Measurements from ENCODE around the gene LAMA1. TPM values are rescaled to one million over a fixed set of nuclear protein-coding genes. Genes with fewer than 3 reads are reported as not detected.

Gene LAMA1
- total RNA-seq, 1 donor from 2014 or later: 0.33 TPM

DNA sequence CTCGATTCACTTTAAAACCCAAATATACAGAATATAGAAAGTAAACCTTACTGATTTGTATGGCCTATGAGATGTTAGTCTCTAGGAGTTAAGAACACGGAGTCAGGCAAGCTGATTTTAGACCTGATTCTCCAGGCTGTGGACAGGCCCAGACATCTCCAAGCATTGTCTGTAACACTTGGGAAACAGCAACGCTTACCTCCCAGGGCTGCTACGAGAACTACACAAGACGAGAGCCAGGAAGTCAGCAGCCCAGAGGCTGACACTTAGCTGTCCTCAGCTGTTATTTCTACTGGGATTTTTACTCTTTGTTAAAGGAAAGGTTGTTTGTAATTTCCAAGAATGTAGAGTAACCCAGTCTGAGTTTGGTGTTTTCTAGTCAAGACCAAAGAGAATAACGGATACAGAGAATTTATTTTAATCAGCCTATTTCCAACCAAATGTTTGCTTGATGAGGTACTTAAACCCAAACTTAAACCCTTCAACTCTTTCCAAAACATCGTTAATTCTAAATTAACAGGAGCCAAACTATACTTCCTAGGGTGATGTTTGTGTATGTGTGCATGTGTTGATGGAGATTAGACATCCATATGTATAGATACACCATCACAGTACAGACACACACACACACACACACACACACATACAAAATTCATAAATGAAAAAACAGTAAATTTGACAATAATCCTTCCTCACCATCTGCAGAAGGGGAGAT is 123.4 kb downstream of the LAMA1 start:
- ATAC-seq (no peak), DNase-seq (ENCODE audit: low spot score) (no peak)

DNA sequence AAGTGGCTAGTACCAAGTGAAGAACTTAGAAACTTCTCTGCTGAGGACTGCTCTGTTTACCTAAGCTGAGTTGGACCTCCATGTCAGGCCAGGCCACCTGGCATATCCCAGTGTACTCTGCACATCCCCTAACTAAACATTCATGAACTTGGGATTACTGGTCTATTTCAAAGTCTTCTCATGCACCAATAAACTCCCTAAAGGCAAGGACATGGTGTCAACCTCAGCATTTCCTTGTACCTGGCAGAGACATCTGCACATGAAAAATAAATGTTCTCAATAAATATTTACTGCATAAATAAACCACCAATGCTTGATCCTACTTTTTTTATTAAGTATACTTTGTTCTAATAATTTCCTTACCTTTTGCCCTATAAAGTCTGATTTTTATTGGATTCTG is 124.8 kb downstream of the LAMA1 start:
- DNase-seq (ENCODE audit: low spot score) (no peak), ATAC-seq (no peak)

GRCh38 chr18:6983366-6983765 is 134.2 kb downstream of the LAMA1 start:
- DNase-seq (ENCODE audit: low spot score) (no peak), ATAC-seq (no peak)

DNA sequence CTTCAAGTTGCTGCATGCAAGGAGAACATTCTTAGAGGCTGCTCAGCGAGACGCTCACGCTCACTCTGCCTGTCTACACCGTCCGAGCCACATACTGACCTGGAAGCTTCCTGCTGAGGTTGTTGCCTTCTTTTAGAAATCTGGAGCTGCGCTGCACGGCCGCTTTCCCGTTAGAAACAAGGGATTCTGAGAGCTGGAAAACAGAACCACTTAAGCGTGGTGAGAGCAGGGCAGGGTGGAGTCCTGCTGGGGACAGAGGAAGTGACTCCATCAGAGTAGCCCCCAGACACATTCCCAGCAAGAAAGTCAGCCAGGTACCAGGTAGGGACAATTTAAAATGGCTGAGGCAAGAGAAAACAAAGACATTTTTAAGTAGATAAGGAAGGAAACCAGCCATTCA is 135.2 kb downstream of the LAMA1 start:
- no peak for ATAC-seq
- no peak for DNase-seq (ENCODE audit: low spot score)

DNA sequence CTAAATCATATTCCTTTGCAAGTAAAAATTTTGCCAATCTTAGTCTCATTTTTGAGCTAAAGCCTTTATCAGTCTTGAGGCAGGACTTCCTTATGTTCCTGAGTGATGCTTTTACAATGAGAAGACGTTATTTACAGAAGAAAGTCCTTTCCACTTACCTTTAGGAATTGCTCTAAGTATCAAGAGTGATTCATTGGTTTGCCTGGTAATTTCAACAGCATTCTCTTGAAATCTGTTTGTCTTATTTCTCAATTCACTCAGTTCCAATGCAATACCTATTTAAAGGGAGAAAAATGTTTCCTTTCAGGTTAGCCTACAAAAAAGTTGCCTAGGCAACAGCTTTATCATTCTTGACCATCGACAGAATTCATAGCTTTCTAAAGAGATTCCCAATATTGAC is 137.2 kb downstream of the LAMA1 start:
- DNase-seq (ENCODE audit: low spot score) (no peak), ATAC-seq (no peak)

DNA sequence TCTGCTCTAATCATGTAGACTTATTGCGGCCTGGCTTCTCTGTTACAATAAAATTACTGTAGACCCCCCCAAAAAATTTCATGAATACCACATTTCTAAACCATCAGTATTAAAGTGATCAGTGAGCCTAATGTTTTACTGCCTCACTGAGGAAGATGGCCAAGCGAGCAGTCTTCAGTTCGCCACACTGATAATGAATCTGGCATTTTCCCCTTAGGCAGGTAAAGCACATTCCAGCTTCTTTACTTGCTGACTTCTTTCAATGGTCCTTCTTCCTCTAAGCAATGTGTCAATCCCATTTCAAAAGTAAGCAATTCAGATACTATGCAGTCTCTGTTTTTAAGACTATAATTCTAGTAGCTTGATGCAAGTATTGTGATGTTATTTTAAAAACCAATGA is 137.6 kb downstream of the LAMA1 start:
- ATAC-seq (no peak), DNase-seq (ENCODE audit: low spot score) (no peak)

DNA sequence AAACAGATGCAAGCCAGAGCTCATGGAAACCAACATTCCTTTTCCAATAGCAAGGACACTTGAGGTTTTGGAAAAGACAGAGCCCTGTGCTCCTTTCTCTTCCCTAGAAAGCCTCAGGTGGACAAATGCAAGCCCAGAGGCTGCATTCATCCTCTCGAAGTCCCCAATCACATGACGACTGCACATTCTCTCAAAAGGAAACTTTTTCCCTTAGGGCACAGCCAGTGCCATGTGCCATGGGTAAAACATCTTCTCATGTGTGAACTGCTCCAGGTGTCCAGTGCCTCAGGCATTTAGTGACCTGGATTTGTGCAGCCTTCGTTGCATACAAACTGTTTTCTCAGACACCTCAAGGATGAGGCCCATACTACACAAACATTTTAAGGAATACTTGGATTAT is 140.7 kb downstream of the LAMA1 start:
- DNase-seq (ENCODE audit: low spot score) (no peak), ATAC-seq (no peak)

DNA sequence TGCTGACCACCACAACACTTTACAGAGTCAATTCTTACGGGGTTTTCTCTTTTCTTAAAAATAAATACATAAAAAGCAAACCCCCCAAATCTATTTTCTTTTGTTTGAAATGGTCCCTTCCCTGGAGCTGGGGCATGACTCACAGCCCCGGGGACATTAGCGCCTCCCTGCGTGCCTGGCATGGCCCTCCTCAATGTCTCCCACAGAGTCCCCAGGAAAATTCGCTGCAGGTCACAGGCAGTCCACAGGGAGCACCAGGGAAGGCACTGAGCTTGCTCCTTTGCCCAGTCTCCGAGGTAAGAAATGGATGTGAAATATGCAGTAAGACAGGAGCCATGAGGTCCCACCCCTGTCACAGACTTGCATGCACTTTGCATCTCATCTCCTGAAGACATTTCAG is 142.5 kb downstream of the LAMA1 start:
- DNase-seq (ENCODE audit: low spot score) (no peak), ATAC-seq (no peak)

DNA sequence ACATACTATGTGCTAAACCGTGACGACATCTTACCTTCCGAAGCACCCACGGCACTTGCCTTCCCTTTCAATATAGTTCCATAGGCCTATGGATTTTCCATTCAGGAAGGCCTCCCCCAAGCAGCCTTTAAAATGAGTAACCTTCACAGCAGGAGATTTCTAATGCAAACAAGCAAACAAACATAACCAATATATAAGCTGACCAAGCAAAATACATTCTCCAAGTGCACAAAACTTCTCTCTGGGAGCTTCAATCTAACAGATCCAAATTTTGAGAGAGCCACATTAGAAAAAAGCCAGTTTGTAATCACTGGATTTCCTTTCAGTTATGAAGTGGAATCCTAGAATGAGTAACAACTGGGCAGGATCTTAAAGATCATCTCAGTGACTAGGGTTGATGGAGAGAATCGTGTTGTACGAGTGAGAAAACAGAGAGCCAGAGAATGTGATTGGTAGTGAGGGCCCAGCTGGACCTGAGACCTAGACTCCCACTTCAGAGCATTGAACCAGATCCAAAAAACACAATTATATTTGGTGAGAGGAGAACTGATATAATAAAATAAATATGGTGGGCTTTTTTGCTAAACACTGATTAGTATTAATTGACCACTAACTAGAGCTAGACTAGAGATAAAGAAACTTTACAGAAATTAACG is 145.6 kb downstream of the LAMA1 start:
- ATAC-seq: no peak
- no peak for DNase-seq (ENCODE audit: low spot score)

DNA sequence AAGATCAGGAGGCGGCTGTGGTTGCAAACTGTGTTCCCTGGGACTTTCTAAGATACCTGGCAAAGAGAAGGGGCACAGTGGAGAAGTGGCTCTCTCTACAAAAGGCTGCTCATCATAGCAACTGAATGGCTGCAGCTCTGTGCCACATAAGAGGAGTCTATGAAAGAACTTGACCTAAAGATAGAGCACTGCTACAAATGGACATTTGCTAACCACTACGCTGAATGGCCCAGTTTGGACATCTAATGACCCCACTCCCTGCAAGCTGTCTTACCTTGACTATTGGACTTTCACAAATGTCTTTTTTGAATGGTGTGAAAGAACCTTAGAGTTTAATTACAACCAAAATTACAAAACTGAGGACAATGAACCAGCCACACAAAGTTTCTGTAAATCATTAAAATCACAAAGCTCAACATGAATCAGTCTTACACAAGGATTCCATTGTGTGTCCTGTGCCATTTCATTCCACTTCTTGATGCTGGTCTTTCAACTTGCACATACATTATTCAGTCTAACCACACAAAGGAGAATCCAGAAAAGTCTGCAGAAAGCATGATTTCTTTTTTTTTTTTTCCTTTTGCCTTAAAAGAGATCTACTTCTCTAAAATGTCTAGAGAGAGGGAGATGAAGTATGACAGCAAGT is 154.0 kb downstream of the LAMA1 start:
- DNase-seq (ENCODE audit: low spot score): no peak

GRCh38 chr18:6962571-6963451 is 154.8 kb downstream of the LAMA1 start:
- ATAC-seq: no peak

More for the DNA sequence above, 154.0 kb downstream of the LAMA1 start:
- no peak for ATAC-seq

DNA sequence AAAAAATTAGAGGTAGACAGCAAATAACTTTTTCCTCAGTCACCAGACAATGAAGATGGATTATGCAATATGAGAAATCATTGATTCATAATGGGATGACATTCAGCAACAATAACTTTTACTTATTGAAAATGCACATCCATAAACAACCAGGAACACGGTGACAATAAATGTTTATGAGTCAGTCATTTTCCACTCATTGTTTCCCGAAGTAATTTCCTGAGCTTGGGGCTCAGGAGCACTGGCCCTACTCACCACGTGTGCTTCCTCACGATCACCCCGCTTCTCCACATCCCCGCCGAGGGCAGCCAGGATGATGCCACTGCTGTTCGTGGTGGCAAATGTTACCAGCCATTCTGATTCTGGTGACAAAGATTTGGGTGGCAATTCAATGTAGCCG is 156.3 kb downstream of the LAMA1 start:
- no peak for DNase-seq (ENCODE audit: low spot score)
- ATAC-seq: no peak

More at GRCh38 chr18:6962571-6963451, 154.8 kb downstream of the LAMA1 start:
- DNase-seq (ENCODE audit: low spot score): no peak

GRCh38 chr18:6960656-6961055 is 156.9 kb downstream of the LAMA1 start:
- no peak for ATAC-seq

GRCh38 chr18:6960124-6960523 is 157.5 kb downstream of the LAMA1 start:
- DNase-seq (ENCODE audit: low spot score) (no peak), ATAC-seq (no peak)

More at GRCh38 chr18:6960656-6961055, 156.9 kb downstream of the LAMA1 start:
- DNase-seq (ENCODE audit: low spot score): no peak

DNA sequence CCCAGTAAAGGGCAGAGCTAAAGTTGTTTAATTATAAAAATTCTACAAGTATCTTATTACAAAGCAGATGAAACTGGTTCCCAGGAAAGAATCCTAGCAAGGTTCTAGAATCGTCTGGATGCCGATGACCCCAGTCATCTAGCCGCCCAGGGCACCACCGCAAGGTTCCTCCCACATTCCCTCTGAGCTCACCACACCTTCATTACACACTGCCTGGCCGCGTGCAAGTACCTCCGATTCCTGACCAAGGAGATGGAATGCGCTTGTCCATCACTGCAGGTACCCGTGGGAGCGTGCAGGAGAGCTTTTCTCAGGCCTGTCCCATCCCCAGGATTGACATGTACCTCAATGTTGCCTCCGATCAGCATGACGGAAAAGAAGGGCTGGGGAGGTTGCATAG is 158.5 kb downstream of the LAMA1 start:
- DNase-seq (ENCODE audit: low spot score) (no peak), ATAC-seq (no peak)

DNA sequence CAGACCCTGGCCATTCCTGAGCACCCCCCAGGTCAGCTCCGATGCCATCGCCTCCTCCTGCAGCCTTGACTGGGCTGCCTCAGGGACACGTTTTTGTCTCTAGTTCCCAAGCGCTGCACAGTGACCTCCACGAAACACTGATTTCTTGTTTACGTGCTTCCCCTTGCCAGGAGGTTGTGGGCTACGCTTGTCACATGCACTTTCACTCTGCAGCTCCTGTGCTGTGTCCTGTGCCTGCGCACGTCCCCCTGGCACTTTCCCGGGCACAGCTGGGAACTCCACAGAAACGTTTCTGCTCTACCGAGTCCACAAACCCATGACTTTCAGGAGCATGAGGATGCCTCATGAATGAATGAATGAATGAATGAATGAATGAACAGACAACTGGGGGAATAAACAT is 160.6 kb downstream of the LAMA1 start:
- DNase-seq (ENCODE audit: low spot score) (no peak), ATAC-seq (no peak)

GRCh38 chr18:6956495-6956894 is 161.1 kb downstream of the LAMA1 start:
- DNase-seq (ENCODE audit: low spot score): no peak
- ATAC-seq: no peak

- ATAC-seq: no peak
- no peak for DNase-seq (ENCODE audit: low spot score)
Measured at GRCh38 chr18:6955304-6955703, 162.3 kb downstream of the LAMA1 start.

DNA sequence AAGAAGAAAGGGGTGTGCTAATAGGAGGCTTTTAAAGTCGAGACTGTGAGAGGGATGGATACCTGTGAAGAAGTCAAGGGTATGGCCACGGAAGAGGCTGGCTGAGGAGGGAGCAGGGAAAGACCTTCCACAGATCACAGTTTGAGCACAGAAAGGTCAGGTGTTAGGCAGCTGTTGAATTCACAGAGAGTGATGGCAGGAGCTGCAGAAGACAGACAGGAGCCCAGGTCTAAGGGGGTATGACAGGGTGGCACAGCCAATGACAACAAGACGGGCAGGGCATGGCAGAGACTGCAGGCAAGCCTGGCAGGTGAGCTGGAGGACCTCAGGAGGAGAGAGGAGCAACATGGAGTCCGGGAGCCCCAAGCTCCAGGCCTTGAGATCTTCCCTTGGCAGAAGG is 163.1 kb downstream of the LAMA1 start:
- no peak for DNase-seq (ENCODE audit: low spot score)
- no peak for ATAC-seq

DNA sequence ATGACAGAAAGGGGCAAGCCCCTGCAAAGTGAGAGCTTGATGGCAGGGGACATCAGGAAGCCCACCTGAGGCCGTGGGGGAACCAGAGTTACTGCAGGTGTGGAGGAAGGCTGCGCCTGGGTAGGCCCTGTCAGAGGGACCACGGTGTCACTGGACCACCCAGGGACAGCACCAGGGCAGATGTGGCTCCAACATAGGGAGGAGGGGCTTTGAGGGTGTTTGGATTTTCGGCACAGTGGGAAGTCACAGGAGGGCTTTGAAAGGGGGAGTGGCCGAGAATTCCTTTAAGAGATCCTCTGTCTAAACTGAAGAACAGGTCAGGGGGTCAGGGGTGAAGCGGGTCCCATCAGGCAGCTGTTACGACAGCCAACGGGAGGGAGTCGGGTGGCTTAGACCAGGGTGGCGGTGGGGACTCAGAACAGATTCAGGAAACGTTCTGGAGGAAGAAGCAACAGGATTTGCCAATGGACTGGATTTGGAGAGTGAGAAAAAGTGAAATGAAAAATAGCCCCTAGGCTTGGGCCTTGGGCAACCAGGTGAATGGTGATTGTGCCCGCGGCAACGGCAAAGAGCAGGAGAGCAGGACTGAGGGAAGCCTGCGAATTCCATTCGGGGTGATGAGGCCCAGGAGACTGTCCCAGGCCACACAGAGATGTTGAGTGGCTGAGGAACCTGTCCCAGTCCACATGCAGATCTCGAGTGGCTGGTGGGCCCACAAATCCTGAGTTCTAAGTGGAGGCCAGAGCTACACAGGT is 166.1 kb downstream of the LAMA1 start:
- ATAC-seq (no peak), DNase-seq (ENCODE audit: low spot score) (no peak)
